SU-DHL-6 (cell line): ENCODE measurements around the gene ECHS1.
"Not testable (repeated sequence)": the region's sequence is repeated elsewhere in the genome, so short reads cannot be mapped to it uniquely, and the experiment has no call there.

ENCODE experiments used
- H2AFZ ChIP-seq: fragments of 200-600 bp; sonication (generic); 2 replicates; pipeline ENCODE4 v1.6.1; 2014; ENCODE audit warnings: low read depth, mild to moderate bottlenecking, moderate library complexity, mixed read lengths, antibody characterized with exemption, low read length; ENCODE audit not compliant: severe bottlenecking
- H3F3A ChIP-seq: fragments of 200-600 bp; shearing (Covaris generic); 2 replicates; pipeline ENCODE4 v1.6.0; 2016; ENCODE audit warnings: antibody characterized with exemption, mild to moderate bottlenecking; ENCODE audit not compliant: insufficient read depth
- H3K27ac ChIP-seq: fragments of 200-600 bp; sonication (generic); 2 replicates; pipeline ENCODE4 v1.5.1; 2016; ENCODE audit warnings: low read depth, mild to moderate bottlenecking, low read length, moderate library complexity, mixed read lengths
- H3K27me3 ChIP-seq: fragments of 200-600 bp; sonication (generic), shearing (Covaris generic); 2 replicates; pipeline ENCODE4 v1.6.0; 2014; ENCODE audit warnings: mild to moderate bottlenecking, low read length
- H3K36me3 ChIP-seq: fragments of 200-600 bp; sonication (generic); 2 replicates; pipeline ENCODE4 v1.6.1; 2014; ENCODE audit warnings: mild to moderate bottlenecking, low read length, mixed read lengths
- H3K4me2 ChIP-seq: fragments of 300-600, 200-600 bp; shearing (Covaris generic), sonication (generic); 2 replicates; pipeline ENCODE4 v1.6.0; 2014; ENCODE audit warnings: low read length, low read depth, mild to moderate bottlenecking; ENCODE audit not compliant: poor library complexity, severe bottlenecking
- H3K4me3 ChIP-seq: fragments of 200-600 bp; sonication (generic); 2 replicates; pipeline ENCODE4 v1.5.1; 2014; ENCODE audit warnings: antibody characterized with exemption, low read length, mild to moderate bottlenecking, mixed read lengths; ENCODE audit not compliant: insufficient read depth, poor library complexity, severe bottlenecking
- H3K79me2 ChIP-seq: fragments of 200-600 bp; sonication (generic); 2 replicates; pipeline ENCODE4 v1.6.1; 2014; ENCODE audit warnings: mild to moderate bottlenecking, low read length, moderate library complexity; ENCODE audit not compliant: insufficient read depth
- H3K9ac ChIP-seq: fragments of 200-600 bp; sonication (generic); 2 replicates; pipeline ENCODE4 v1.7.0; 2014; ENCODE audit warnings: mild to moderate bottlenecking, low read length
- H3K9me2 ChIP-seq: fragments of 200-600 bp; sonication (generic); replicated peaks from 2 replicates; pipeline ENCODE4 v1.6.1; 2014; ENCODE audit warnings: low read length; ENCODE audit not compliant: insufficient read depth
- H3K9me3 ChIP-seq: fragments of 200-600 bp; sonication (generic); 2 replicates; pipeline ENCODE4 v1.6.1; 2014; ENCODE audit warnings: low read length, mixed read lengths; ENCODE audit not compliant: insufficient read depth
- H4K20me1 ChIP-seq: fragments of 200-600 bp; sonication (generic); 2 replicates; pipeline ENCODE4 v1.6.1; 2014; ENCODE audit warnings: low read depth, mild to moderate bottlenecking, antibody characterized with exemption, low read length, moderate library complexity, mixed read lengths
- EZH2phosphoT487 ChIP-seq: fragments of 200-600 bp; sonication (generic), shearing (Covaris generic); conservative IDR thresholded peaks from 2 replicates; pipeline ENCODE4 v1.6.1; 2018; ENCODE audit warnings: mild to moderate bottlenecking, antibody characterized with exemption, low read length, moderate library complexity, mixed read lengths
- TF ChIP-seq, protein P1 (sequence below): fragments of 200-600 bp; sonication (generic); IDR thresholded peaks from one replicate; pipeline ENCODE4 v1.5.1; 2017; ENCODE audit warnings: antibody characterized with exemption, mild to moderate bottlenecking, low read length, moderate library complexity; ENCODE audit not compliant: insufficient read depth, poor library complexity, severe bottlenecking

ECHS1 gene

DNA sequence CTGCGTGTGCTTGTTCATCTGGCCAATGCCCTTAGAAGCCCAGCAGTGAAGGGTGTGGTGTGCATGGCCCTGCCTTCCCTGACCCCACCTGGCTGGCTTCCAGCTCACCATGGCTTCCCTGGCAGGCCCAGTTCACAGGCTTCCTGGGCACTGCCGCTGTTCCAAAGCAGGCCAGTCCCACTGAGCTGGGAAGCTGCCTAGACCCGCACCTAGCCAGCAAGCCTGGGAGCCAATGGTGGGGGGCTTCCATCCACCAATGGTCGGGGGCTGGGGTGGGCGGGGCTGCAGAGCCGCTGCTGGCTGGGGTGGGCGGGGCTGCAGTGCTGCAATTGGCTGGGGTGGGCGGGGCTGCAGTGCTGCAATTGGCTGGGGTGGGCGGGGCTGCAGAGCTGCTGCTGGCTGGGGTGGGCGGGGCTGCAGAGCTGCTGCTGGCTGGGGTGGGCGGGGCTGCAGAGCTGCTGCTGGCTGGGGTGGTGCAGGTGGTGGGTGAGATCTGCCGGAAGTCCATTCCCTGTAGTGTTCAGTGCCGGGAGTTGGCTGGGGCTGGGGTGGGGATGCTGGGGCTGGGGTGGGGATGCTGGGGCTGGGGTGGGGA is 48.9 kb downstream of the ECHS1 start:
- Histone ChIP-seq H3K79me2 (no peaks in the 10 kb centered on the region), H3K9ac (no peak overlapping the region), H3K36me3 (no peaks in the 10 kb centered on the region), H4K20me1 (no peaks in the 10 kb centered on the region), H3K27ac (no peak overlapping the region), H2AFZ (no peak overlapping the region), H3K9me3 (no peaks in the 10 kb centered on the region), H3K9me2 (no peaks in the 10 kb centered on the region), H3K27me3 (no peaks in the 10 kb centered on the region), H3K4me2 (no peak overlapping the region), H3F3A (0 out of 2 replicates have a peak, but pooled peaks cover 2% of the 10 kb centered on the region), H3K4me3 (no peak overlapping the region)
- TF ChIP-seq, protein P1, sequence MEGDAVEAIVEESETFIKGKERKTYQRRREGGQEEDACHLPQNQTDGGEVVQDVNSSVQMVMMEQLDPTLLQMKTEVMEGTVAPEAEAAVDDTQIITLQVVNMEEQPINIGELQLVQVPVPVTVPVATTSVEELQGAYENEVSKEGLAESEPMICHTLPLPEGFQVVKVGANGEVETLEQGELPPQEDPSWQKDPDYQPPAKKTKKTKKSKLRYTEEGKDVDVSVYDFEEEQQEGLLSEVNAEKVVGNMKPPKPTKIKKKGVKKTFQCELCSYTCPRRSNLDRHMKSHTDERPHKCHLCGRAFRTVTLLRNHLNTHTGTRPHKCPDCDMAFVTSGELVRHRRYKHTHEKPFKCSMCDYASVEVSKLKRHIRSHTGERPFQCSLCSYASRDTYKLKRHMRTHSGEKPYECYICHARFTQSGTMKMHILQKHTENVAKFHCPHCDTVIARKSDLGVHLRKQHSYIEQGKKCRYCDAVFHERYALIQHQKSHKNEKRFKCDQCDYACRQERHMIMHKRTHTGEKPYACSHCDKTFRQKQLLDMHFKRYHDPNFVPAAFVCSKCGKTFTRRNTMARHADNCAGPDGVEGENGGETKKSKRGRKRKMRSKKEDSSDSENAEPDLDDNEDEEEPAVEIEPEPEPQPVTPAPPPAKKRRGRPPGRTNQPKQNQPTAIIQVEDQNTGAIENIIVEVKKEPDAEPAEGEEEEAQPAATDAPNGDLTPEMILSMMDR: no peak
- no peak for TF ChIP-seq EZH2phosphoT487

DNA sequence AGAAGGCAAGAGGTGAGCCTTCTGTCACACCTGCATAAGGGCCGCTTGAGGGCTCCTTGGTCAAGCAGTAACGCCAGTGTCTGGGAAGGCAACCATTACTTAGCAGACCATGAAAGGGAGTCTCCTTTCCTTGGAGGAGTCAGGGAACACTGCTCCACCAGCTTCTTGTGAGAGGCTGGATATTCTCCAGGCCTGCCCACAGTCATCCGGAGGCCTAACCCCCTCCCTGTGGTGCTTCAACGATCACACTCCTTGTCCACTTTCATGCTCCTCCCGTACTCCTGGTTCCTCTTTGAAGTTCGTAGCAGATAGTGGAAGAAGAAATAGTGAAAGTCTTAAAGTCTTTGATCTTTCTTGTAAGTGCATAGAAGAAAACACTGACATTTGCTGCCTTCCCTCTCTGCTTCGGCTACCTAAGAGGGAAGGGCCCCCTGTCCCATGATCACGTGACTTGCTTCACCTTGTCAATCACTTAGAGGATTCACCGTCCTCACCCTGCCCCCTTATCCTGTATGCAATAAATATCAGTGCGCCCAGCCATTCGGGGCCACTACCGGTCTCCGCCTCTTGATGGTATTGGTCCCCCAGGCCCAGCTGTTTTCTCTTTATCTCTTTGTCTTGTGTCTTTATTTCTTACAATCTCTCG is 51.0 kb downstream of the ECHS1 start:
- not testable (repeated sequence) for H3K27ac ChIP-seq, H3K9me2 ChIP-seq, H3F3A ChIP-seq, H3K27me3 ChIP-seq, H3K79me2 ChIP-seq, H3K4me2 ChIP-seq, H3K9ac ChIP-seq, H3K9me3 ChIP-seq, H3K36me3 ChIP-seq, H4K20me1 ChIP-seq, H2AFZ ChIP-seq, H3K4me3 ChIP-seq

DNA sequence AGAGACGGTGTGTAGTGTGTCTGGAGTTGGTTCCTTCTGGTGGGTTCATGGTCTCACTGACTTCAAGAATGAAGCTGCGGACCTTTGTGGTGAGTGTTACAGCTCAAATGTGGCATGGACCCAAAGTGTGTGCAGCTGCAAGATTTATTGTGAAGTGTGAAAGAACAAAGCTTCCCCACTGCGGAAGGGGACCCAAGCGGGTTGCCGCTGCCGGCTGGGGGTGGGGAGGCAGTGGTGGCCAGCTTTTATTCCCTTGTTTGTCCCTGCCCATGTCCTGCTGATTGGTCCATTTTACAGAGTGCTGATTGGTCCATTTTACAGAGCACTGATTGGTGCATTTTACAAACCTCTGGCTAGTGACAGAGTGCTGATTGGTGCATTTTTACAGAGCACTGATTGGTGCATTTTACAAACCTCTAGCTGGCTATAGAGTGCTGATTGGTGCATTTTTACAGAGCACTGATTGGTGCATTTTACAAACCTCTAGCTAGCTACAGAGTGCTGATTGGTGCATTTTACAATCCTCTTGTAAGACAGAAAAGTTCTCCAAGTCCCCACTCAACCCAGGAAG is 52.2 kb downstream of the ECHS1 start:
- H3K4me2 ChIP-seq, H3K9ac ChIP-seq, H3K27me3 ChIP-seq, H3K36me3 ChIP-seq, H3K9me3 ChIP-seq, H2AFZ ChIP-seq, H3K4me3 ChIP-seq, H3K9me2 ChIP-seq, H3K27ac ChIP-seq, H3F3A ChIP-seq, H3K79me2 ChIP-seq, H4K20me1 ChIP-seq: not testable (repeated sequence)

DNA sequence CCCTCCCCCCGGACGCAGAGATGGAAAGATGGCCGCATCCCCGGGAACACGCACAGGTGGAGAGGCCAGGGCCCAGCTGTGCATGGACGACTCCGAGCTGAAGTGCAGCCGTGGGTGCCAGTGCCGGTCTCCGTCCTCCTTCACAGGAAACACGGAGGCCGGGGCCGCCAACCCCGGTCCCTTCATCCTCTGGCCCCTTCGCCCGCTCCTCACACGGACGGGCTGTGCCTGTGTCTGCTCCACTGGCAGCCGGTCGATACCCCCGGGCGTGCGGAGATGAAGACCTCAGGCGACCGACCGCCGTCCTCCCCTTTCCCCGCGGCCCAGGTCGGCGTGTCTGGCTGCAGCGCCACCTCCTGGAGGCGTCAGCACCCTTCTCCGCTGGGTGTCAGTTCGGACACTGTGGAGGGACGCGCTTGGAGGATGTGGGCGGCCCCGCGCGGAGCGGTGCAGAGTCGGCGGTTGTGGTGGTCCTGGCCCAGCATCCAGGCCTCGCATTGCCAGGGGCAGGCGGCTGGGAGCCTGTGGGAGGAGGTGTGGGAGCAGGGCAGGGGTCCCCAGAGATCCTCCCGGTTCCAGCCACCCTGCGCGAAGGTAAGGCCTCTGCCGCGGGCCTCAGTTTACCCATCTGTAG is 54.5 kb downstream of the ECHS1 start:
- H3K9ac ChIP-seq: no peak overlapping the region
- H3K9me3 ChIP-seq: no peaks in the 10 kb centered on the region
- H3F3A ChIP-seq: no peaks in the 10 kb centered on the region
- H3K4me2 ChIP-seq: peak overlapping the region; percentile 39
- no peak overlapping the region for H3K27ac ChIP-seq
- H4K20me1 ChIP-seq: no peaks in the 10 kb centered on the region
- H3K36me3 ChIP-seq: no peaks in the 10 kb centered on the region
- TF ChIP-seq, protein P1: peak; percentile 48
- TF ChIP-seq EZH2phosphoT487: no peak
- no peak overlapping the region for H2AFZ ChIP-seq
- H3K27me3 ChIP-seq: no peaks in the 10 kb centered on the region
- no peaks in the 10 kb centered on the region for H3K79me2 ChIP-seq
- H3K9me2 ChIP-seq: no peaks in the 10 kb centered on the region
- H3K4me3 ChIP-seq: no peak overlapping the region
